ENCODE data around the gene SRD5A1. TPM values are rescaled to one million over a fixed set of nuclear protein-coding genes. Genes with fewer than 3 reads are reported as not detected.

SRD5A1 gene
- total RNA-seq, 1 experiment from 2014 or later = 52.3 TPM

- Histone ChIP-seq H4K20me1 (ENCODE audit: insufficient read depth) (no peaks in the 10 kb centered on the region), H3K4me1 (replicated peaks; ENCODE audit: insufficient read depth) (peaks cover 20% of the 10 kb centered on the region), H3K9me3 (ENCODE audit: insufficient read depth, low read depth) (no peaks in the 10 kb centered on the region), H3K27ac (no peak overlapping the region), H3K9me2 (ENCODE audit: insufficient read depth) (no peaks in the 10 kb centered on the region), H2AFZ (no peak overlapping the region), H3K4me3 (no peak overlapping the region), H3F3A (ENCODE audit: insufficient read depth, low read depth) (peaks cover 15% of the 10 kb centered on the region), H3K4me2 (no peak overlapping the region), H3K79me2 (ENCODE audit: low read depth) (no peaks in the 10 kb centered on the region), H3K27me3 (ENCODE audit: insufficient read depth, low read depth) (no peaks in the 10 kb centered on the region), H3K36me3 (ENCODE audit: low read depth) (no peaks in the 10 kb centered on the region)
- intact Hi-C loops (cut with micrococcal nuclease; ENCODE audit: unreplicated experiment) = no loop called here
- BruUV-seq (replicated peaks) = no TSS peak
- TF ChIP-seq EZH2 (IDR thresholded peaks at IDR 0.05; ENCODE audit: low read depth) (no peak), CTCF (conservative IDR thresholded peaks at IDR 0.05) (no peak)
- no peak for DNase-seq
- ChIA-PET POLR2A (ENCODE audit: unreplicated experiment) (no interaction called here), CTCF (no interaction called here)
These were observed 72.7 kb downstream of the SRD5A1 start for GRCh38 chr5:6705959-6706358.

- Histone ChIP-seq H3K9me3 (ENCODE audit: insufficient read depth, low read depth) (no peaks in the 10 kb centered on the region), H3K79me2 (ENCODE audit: low read depth) (no peaks in the 10 kb centered on the region), H3F3A (ENCODE audit: insufficient read depth, low read depth) (peaks cover 32% of the 10 kb centered on the region), H3K27ac (no peak overlapping the region), H2AFZ (no peak overlapping the region), H3K4me1 (replicated peaks; ENCODE audit: insufficient read depth) (peaks cover 26% of the 10 kb centered on the region), H3K36me3 (ENCODE audit: low read depth) (no peaks in the 10 kb centered on the region), H3K9me2 (ENCODE audit: insufficient read depth) (no peaks in the 10 kb centered on the region), H3K27me3 (ENCODE audit: insufficient read depth, low read depth) (no peaks in the 10 kb centered on the region), H4K20me1 (ENCODE audit: insufficient read depth) (no peaks in the 10 kb centered on the region), H3K4me3 (no peak overlapping the region), H3K4me2 (no peak overlapping the region)
- DNase-seq = no peak
- intact Hi-C loops (cut with micrococcal nuclease; ENCODE audit: unreplicated experiment) = no loop called here
- BruUV-seq (replicated peaks) = no TSS peak
- ChIA-PET CTCF (no interaction called here), POLR2A (ENCODE audit: unreplicated experiment) (no interaction called here)
- TF ChIP-seq EZH2 (IDR thresholded peaks at IDR 0.05; ENCODE audit: low read depth) = no peak
- TF ChIP-seq CTCF (conservative IDR thresholded peaks at IDR 0.05) = no peak
These were observed 74.6 kb downstream of the SRD5A1 start for GRCh38 chr5:6707852-6708251.

- Histone ChIP-seq H3K4me1 (replicated peaks; ENCODE audit: insufficient read depth) (peaks cover 24% of the 10 kb centered on the region), H3K79me2 (ENCODE audit: low read depth) (no peaks in the 10 kb centered on the region), H3F3A (ENCODE audit: insufficient read depth, low read depth) (peaks cover 32% of the 10 kb centered on the region), H3K4me2 (no peak overlapping the region), H3K27ac (no peak overlapping the region), H3K4me3 (no peak overlapping the region), H3K9me2 (ENCODE audit: insufficient read depth) (no peaks in the 10 kb centered on the region), H4K20me1 (ENCODE audit: insufficient read depth) (no peaks in the 10 kb centered on the region), H3K36me3 (ENCODE audit: low read depth) (no peaks in the 10 kb centered on the region), H3K9me3 (ENCODE audit: insufficient read depth, low read depth) (no peaks in the 10 kb centered on the region), H2AFZ (no peak overlapping the region), H3K27me3 (ENCODE audit: insufficient read depth, low read depth) (no peaks in the 10 kb centered on the region)
- ChIA-PET CTCF (no interaction called here), POLR2A (ENCODE audit: unreplicated experiment) (no interaction called here)
- no TSS peak for BruUV-seq (replicated peaks)
- TF ChIP-seq CTCF (conservative IDR thresholded peaks at IDR 0.05) (no peak), EZH2 (IDR thresholded peaks at IDR 0.05; ENCODE audit: low read depth) (no peak)
- no peak for DNase-seq
- intact Hi-C loops (cut with micrococcal nuclease; ENCODE audit: unreplicated experiment) = no loop called here
These were observed 75.6 kb downstream of the SRD5A1 start for GRCh38 chr5:6708814-6709213.
